Astrocyte (in vitro differentiated cells and primary cell): ENCODE results near the gene CD276. TPM values are rescaled to one million over a fixed set of nuclear protein-coding genes. Genes with fewer than 3 reads are reported as not detected.

Source experiments
- DNase-seq: peaks from one replicate; pipeline ENCODE4 v3.0.0-alpha.2; 2010; ENCODE audit warnings: low read depth
- FAIRE-seq: peaks from 2 replicates; lab custom pipeline; 2011; peaks lifted over from hg19 to GRCh38; lab: Jason Lieb, UNC
- H2AFZ ChIP-seq: 2 replicates; pipeline ENCODE4 v1.6.0; 2012; ENCODE audit warnings: low read depth, low read length, inconsistent platforms
- H3K27ac ChIP-seq: 2 replicates; pipeline ENCODE4 v1.5.1; 2011; ENCODE audit warnings: low read depth, low read length, inconsistent platforms
- H3K27me3 ChIP-seq: 2 replicates; pipeline ENCODE4 v1.6.0; 2011; ENCODE audit warnings: low read length, inconsistent platforms; ENCODE audit not compliant: insufficient read depth
- H3K36me3 ChIP-seq: 2 replicates; pipeline ENCODE4 v1.5.1; 2011; ENCODE audit warnings: low read length, inconsistent platforms; ENCODE audit not compliant: insufficient read depth
- H3K4me1 ChIP-seq: 2 replicates; pipeline ENCODE4 v1.5.1; 2011; ENCODE audit warnings: low read length, inconsistent platforms; ENCODE audit not compliant: insufficient read depth
- H3K4me2 ChIP-seq: 2 replicates; pipeline ENCODE4 v1.6.0; 2012; ENCODE audit warnings: low read length, inconsistent platforms
- H3K4me3 ChIP-seq: 2 replicates; pipeline ENCODE4 v1.5.1; 2011; ENCODE audit warnings: low read depth, mild to moderate bottlenecking, low read length, inconsistent platforms; ENCODE audit not compliant: insufficient read depth
- H3K79me2 ChIP-seq: 2 replicates; pipeline ENCODE4 v1.6.0; 2012; ENCODE audit warnings: mild to moderate bottlenecking, low read length, inconsistent platforms; ENCODE audit not compliant: insufficient read depth
- H3K9ac ChIP-seq: 2 replicates; pipeline ENCODE4 v1.6.0; 2012; ENCODE audit warnings: mild to moderate bottlenecking, low read length, inconsistent platforms
- H3K9me3 ChIP-seq: 2 replicates; pipeline ENCODE4 v1.5.1; 2012; ENCODE audit warnings: low read depth, mild to moderate bottlenecking, low read length, inconsistent platforms; ENCODE audit not compliant: insufficient read depth
- H4K20me1 ChIP-seq: 2 replicates; pipeline ENCODE4 v1.6.0; 2012; ENCODE audit warnings: low read length, inconsistent platforms; ENCODE audit not compliant: insufficient read depth
- H3K27ac Mint-ChIP-seq: one replicate; pipeline ENCODE4 v1.8.0; 2021; ENCODE audit warnings: mild to moderate bottlenecking, mixed read lengths; ENCODE audit not compliant: unreplicated experiment
- H3K27me3 Mint-ChIP-seq: one replicate; pipeline ENCODE4 v1.8.0; 2021; ENCODE audit warnings: low read depth, mixed read lengths; ENCODE audit not compliant: unreplicated experiment
- H3K36me3 Mint-ChIP-seq: one replicate; pipeline ENCODE4 v1.8.0; 2021; ENCODE audit warnings: low read depth, mixed read lengths; ENCODE audit not compliant: unreplicated experiment
- H3K4me1 Mint-ChIP-seq: one replicate; pipeline ENCODE4 v1.8.0; 2021; ENCODE audit warnings: low read depth, mixed read lengths; ENCODE audit not compliant: unreplicated experiment
- H3K4me3 Mint-ChIP-seq: one replicate; pipeline ENCODE4 v1.8.0; 2021; ENCODE audit warnings: mild to moderate bottlenecking, moderate library complexity, mixed read lengths; ENCODE audit not compliant: unreplicated experiment
- H3K9me3 Mint-ChIP-seq: one replicate; pipeline ENCODE4 v1.8.0; 2021; ENCODE audit warnings: mild to moderate bottlenecking, mixed read lengths; ENCODE audit not compliant: unreplicated experiment
- EZH2 ChIP-seq: IDR thresholded peaks from 2 replicates; pipeline ENCODE4 v1.6.1; 2012; ENCODE audit warnings: mild to moderate bottlenecking, low read length, inconsistent platforms; ENCODE audit not compliant: insufficient read depth
- total RNA-seq: library from RNA; stranded (reverse); gene quantifications from 2 replicates; pipeline ENCODE4 v1.2.1, GENCODE V29; 2021
- TF ChIP-seq, protein P1 (sequence below): IDR thresholded peaks from 2 replicates; pipeline ENCODE4 v1.5.1; 2011; ENCODE audit warnings: low read depth, mild to moderate bottlenecking, inconsistent platforms, low read length, moderate library complexity; ENCODE audit not compliant: insufficient read depth

Gene CD276
- total RNA-seq, 1 donor from 2014 or later: 225 TPM

DNA sequence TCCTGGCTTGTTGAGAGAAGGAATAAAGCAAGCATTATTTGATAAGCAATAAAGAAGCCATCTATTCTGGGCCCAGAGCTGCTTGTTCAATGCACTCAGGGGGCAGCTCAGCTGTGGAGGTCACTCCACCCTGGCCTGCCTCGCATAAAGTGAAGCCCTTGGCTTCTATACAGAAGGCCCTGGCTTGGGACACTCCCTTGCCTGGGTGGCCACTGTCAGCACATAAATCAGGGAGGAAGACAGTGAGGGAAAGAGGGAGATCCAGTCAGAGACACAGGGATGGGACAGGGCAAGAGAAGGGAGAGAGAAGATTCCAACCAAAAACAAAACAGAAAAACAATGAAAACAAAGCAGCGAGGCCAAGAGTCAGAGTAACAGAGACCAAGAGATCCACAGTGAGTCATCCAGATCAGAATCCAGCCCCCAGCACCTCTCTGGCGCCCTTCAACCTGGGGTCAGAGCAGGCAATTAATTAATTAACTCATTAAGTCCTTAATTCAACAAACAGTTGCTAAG is 57.2 kb downstream of the CD276 start:
- Mint-ChIP-seq H3K27ac (no peak overlapping the region), H3K4me1 (peaks cover 2% of the 10 kb centered on the region), H3K9me3 (peaks cover 4% of the 10 kb centered on the region), H3K4me3 (peak overlapping the region; percentile 54), H3K27me3 (peaks cover 24% of the 10 kb centered on the region), H3K36me3 (no peaks in the 10 kb centered on the region)
- Histone ChIP-seq H3K4me3 (no peak overlapping the region), H3K4me1 (no peaks in the 10 kb centered on the region), H3K36me3 (no peaks in the 10 kb centered on the region), H3K4me2 (no peak overlapping the region), H3K9ac (no peak overlapping the region), H3K27me3 (no peaks in the 10 kb centered on the region), H3K27ac (no peak overlapping the region), H4K20me1 (no peaks in the 10 kb centered on the region), H2AFZ (no peak overlapping the region), H3K79me2 (no peaks in the 10 kb centered on the region), H3K9me3 (no peaks in the 10 kb centered on the region)
- no peak for TF ChIP-seq EZH2
- TF ChIP-seq, protein P1, sequence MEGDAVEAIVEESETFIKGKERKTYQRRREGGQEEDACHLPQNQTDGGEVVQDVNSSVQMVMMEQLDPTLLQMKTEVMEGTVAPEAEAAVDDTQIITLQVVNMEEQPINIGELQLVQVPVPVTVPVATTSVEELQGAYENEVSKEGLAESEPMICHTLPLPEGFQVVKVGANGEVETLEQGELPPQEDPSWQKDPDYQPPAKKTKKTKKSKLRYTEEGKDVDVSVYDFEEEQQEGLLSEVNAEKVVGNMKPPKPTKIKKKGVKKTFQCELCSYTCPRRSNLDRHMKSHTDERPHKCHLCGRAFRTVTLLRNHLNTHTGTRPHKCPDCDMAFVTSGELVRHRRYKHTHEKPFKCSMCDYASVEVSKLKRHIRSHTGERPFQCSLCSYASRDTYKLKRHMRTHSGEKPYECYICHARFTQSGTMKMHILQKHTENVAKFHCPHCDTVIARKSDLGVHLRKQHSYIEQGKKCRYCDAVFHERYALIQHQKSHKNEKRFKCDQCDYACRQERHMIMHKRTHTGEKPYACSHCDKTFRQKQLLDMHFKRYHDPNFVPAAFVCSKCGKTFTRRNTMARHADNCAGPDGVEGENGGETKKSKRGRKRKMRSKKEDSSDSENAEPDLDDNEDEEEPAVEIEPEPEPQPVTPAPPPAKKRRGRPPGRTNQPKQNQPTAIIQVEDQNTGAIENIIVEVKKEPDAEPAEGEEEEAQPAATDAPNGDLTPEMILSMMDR: no peak
- FAIRE-seq: no peak
- DNase-seq: no peak

GRCh38 chr15:73744293-73744692 is 60.1 kb downstream of the CD276 start:
- Mint-ChIP-seq H3K27me3 (peaks cover 46% of the 10 kb centered on the region), H3K36me3 (peaks cover 2% of the 10 kb centered on the region), H3K4me1 (peaks cover 11% of the 10 kb centered on the region), H3K4me3 (no peak overlapping the region), H3K9me3 (peaks cover 4% of the 10 kb centered on the region), H3K27ac (no peak overlapping the region)
- DNase-seq (no peak), FAIRE-seq (no peak)
- TF ChIP-seq EZH2: no peak
- TF ChIP-seq, protein P1: no peak
- H3K36me3 ChIP-seq: no peaks in the 10 kb centered on the region
- H3K4me1 ChIP-seq: no peaks in the 10 kb centered on the region
- H3K4me3 ChIP-seq: no peak overlapping the region
- no peaks in the 10 kb centered on the region for H3K79me2 ChIP-seq
- H3K27ac ChIP-seq: no peak overlapping the region
- no peak overlapping the region for H2AFZ ChIP-seq
- H3K9me3 ChIP-seq: no peaks in the 10 kb centered on the region
- no peaks in the 10 kb centered on the region for H3K27me3 ChIP-seq
- no peak overlapping the region for H3K4me2 ChIP-seq
- H3K9ac ChIP-seq: no peak overlapping the region
- H4K20me1 ChIP-seq: no peaks in the 10 kb centered on the region

GRCh38 chr15:73745073-73745472 is 60.9 kb downstream of the CD276 start:
- Histone ChIP-seq H3K4me2 (no peak overlapping the region), H3K9ac (no peak overlapping the region), H3K79me2 (no peaks in the 10 kb centered on the region), H3K9me3 (no peaks in the 10 kb centered on the region), H3K36me3 (no peaks in the 10 kb centered on the region), H3K4me3 (no peak overlapping the region), H3K27ac (no peak overlapping the region), H3K27me3 (no peaks in the 10 kb centered on the region), H3K4me1 (no peaks in the 10 kb centered on the region), H4K20me1 (no peaks in the 10 kb centered on the region), H2AFZ (no peak overlapping the region)
- DNase-seq (no peak), FAIRE-seq (no peak)
- peaks cover 2% of the 10 kb centered on the region for H3K36me3 Mint-ChIP-seq
- no peak overlapping the region for H3K27ac Mint-ChIP-seq
- peaks cover 11% of the 10 kb centered on the region for H3K4me1 Mint-ChIP-seq
- TF ChIP-seq, protein P1: no peak
- TF ChIP-seq EZH2: no peak
- H3K4me3 Mint-ChIP-seq: no peak overlapping the region
- H3K9me3 Mint-ChIP-seq: peaks cover 4% of the 10 kb centered on the region
- peaks cover 51% of the 10 kb centered on the region for H3K27me3 Mint-ChIP-seq
